GM23338 (cell line): ENCODE results near the gene HLA-DPA1. TPM values are rescaled to one million over a fixed set of nuclear protein-coding genes. Genes with fewer than 3 reads are reported as not detected.

ENCODE experiments used
- ATAC-seq: fragments of 200-7000 bp; cut with Tn5 transposase; 3 replicates; pipeline ENCODE4 v1.9.1; 2020
- DNase-seq: peaks from one replicate; pipeline ENCODE4 v3.0.0-alpha.2; 2015; ENCODE audit warnings: low spot score
- H2AFZ ChIP-seq: fragments of 200-600 bp; sonication (generic); 2 replicates; pipeline ENCODE4 v1.8.0; 2016; ENCODE audit warnings: antibody characterized with exemption, mild to moderate bottlenecking, moderate library complexity
- H3F3A ChIP-seq: fragments of 200-600 bp; sonication (generic); replicated peaks from 2 replicates; pipeline ENCODE4 v1.8.0; 2017; ENCODE audit warnings: antibody characterized with exemption, mixed run types, low read depth
- H3K27ac ChIP-seq: fragments of 200-600 bp; sonication (generic); 2 replicates; pipeline ENCODE4 v1.6.1; 2016; ENCODE audit warnings: low read depth
- H3K27me3 ChIP-seq: fragments of 200-600 bp; sonication (generic); 2 replicates; pipeline ENCODE4 v1.8.0; 2016; ENCODE audit warnings: mild to moderate bottlenecking, mixed run types, moderate library complexity; ENCODE audit not compliant: insufficient read depth
- H3K36me3 ChIP-seq: fragments of 200-600 bp; sonication (generic); 2 replicates; pipeline ENCODE4 v1.8.0; 2016; ENCODE audit warnings: mild to moderate bottlenecking; ENCODE audit not compliant: insufficient read depth
- H3K4me1 ChIP-seq: fragments of 200-600 bp; sonication (generic); 2 replicates; pipeline ENCODE4 v1.8.0; 2016; ENCODE audit warnings: mild to moderate bottlenecking, moderate library complexity; ENCODE audit not compliant: insufficient read depth
- H3K4me2 ChIP-seq: fragments of 200-600 bp; sonication (generic); 2 replicates; pipeline ENCODE4 v1.7.1; 2017; ENCODE audit warnings: mixed run types
- H3K4me3 ChIP-seq: fragments of 200-600 bp; sonication (generic); 2 replicates; pipeline ENCODE4 v1.6.1; 2016; ENCODE audit warnings: mixed run types
- H3K79me2 ChIP-seq: fragments of 200-600 bp; sonication (generic); replicated peaks from 2 replicates; pipeline ENCODE4 v1.8.0; 2017; ENCODE audit warnings: mild to moderate bottlenecking; ENCODE audit not compliant: insufficient read depth
- H3K9me2 ChIP-seq: fragments of 200-600 bp; sonication (generic); 2 replicates; pipeline ENCODE4 v1.8.0; 2017; ENCODE audit not compliant: insufficient read depth
- H4K20me1 ChIP-seq: fragments of 200-600 bp; sonication (generic); replicated peaks from 2 replicates; pipeline ENCODE4 v1.8.0; 2017; ENCODE audit warnings: mild to moderate bottlenecking; ENCODE audit not compliant: insufficient read depth
- H3K27ac Mint-ChIP-seq: 2 replicates; pipeline ENCODE4 v1.8.0; 2020; ENCODE audit warnings: inconsistent platforms, mild to moderate bottlenecking, moderate library complexity, mixed read lengths
- H3K27me3 Mint-ChIP-seq: 3 replicates; pipeline ENCODE4 v1.8.0; 2022; ENCODE audit warnings: low read depth, mild to moderate bottlenecking, moderate library complexity, mixed read lengths, inconsistent platforms; ENCODE audit not compliant: insufficient read depth, poor library complexity
- H3K36me3 Mint-ChIP-seq: 3 replicates; pipeline ENCODE4 v1.8.0; 2021; ENCODE audit warnings: low read depth, mild to moderate bottlenecking, inconsistent platforms, moderate library complexity, mixed read lengths
- H3K4me1 Mint-ChIP-seq: 3 replicates; pipeline ENCODE4 v1.8.0; 2020; ENCODE audit warnings: mild to moderate bottlenecking, inconsistent platforms, mixed read lengths
- H3K4me3 Mint-ChIP-seq: 3 replicates; pipeline ENCODE4 v1.8.0; 2021; ENCODE audit warnings: moderate library complexity, mild to moderate bottlenecking, inconsistent platforms, mixed read lengths
- H3K9me3 Mint-ChIP-seq: 3 replicates; pipeline ENCODE4 v1.8.0; 2020; ENCODE audit warnings: moderate library complexity, mild to moderate bottlenecking, inconsistent platforms, mixed read lengths
- CREB1 ChIP-seq: fragments of 250-450 bp; sonication (Bioruptor Pico); IDR thresholded peaks from 2 replicates; pipeline ENCODE4 v1.5.0; 2020; ENCODE audit warnings: low read depth, mild to moderate bottlenecking, moderate library complexity
- CTCF ChIP-seq, 2 experiments: fragments of 200-600 bp in 1 of 2; sonication (generic) in 1 of 2; conservative IDR thresholded peaks; 2 replicates each; pipeline versions ENCODE4 v1.5.1 to v1.6.1; 2016 to 2017; ENCODE audit warnings: antibody characterized with exemption in 2 of 2, low read depth in 2 of 2, mild to moderate bottlenecking in 2 of 2, moderate library complexity in 1 of 2
- ETS1 ChIP-seq: IDR thresholded peaks from 2 replicates; pipeline ENCODE4 v1.6.1; 2016; ENCODE audit warnings: antibody characterized with exemption
- EZH2phosphoT487 ChIP-seq: fragments of 200-600 bp; sonication (generic); IDR thresholded peaks from one replicate; pipeline ENCODE4 v1.8.1; 2018; ENCODE audit warnings: antibody characterized with exemption; ENCODE audit not compliant: unreplicated experiment
- JUNB ChIP-seq: IDR thresholded peaks from one replicate; pipeline ENCODE4 v1.6.1; 2016; ENCODE audit warnings: antibody characterized with exemption; ENCODE audit not compliant: unreplicated experiment
- POLR2AphosphoS5 ChIP-seq: IDR thresholded peaks from 2 replicates; pipeline ENCODE4 v1.6.1; 2016; ENCODE audit warnings: antibody characterized with exemption, low read depth
- ZNF114 ChIP-seq: fragments of 250-450 bp; sonication (Bioruptor Pico); IDR thresholded peaks from 2 replicates; pipeline ENCODE4 v1.5.0; 2020; ENCODE audit warnings: mild to moderate bottlenecking, moderate library complexity
- polyA plus RNA-seq: library from polyadenylated mRNA; unstranded; fragments of >200 nt; fragmentation: Nextera tagmentation; extraction: Ambion mirVana; gene quantifications from 2 replicates; pipeline ENCODE4 v1.2.1, GENCODE V29; 2016
- total RNA-seq: library from RNA; depleted of rRNA; stranded (reverse); fragments of >200 nt; shearing (Covaris generic); gene quantifications from 2 replicates; pipeline ENCODE4 v1.2.3, GENCODE V29; 2014

The HLA-DPA1 gene
- total and polyA plus RNA-seq, 2 experiments from 2014 or later: 4.1 to 6.9 TPM

- Mint-ChIP-seq H3K27ac (no peak overlapping the region), H3K4me3 (no peak overlapping the region; the same call in 2 of the 3 replicates), H3K9me3 (no peaks in the 10 kb centered on the region; the same call in 2 of the 3 replicates), H3K36me3 (peaks cover 4% of the 10 kb centered on the region; the same call in 2 of the 3 replicates), H3K4me1 (peaks cover 34% of the 10 kb centered on the region), H3K27me3 (peaks cover 13% of the 10 kb centered on the region)
- no peak overlapping the region for H3K4me2 ChIP-seq
- H3K4me3 ChIP-seq: no peak overlapping the region
- H3K36me3 ChIP-seq: no peaks in the 10 kb centered on the region
- no peaks in the 10 kb centered on the region for H3K79me2 ChIP-seq
- TF ChIP-seq CREB1 (CRISPR knock-in tag): no peak
- TF ChIP-seq CTCF (conservative IDR thresholded peaks at IDR 0.05; ENCODE audit: low read depth in 2 of 2): no peak
- no peak for TF ChIP-seq ETS1
- H3K9me2 ChIP-seq: peaks cover 8% of the 10 kb centered on the region; the same call in 1 of the 2 replicates
- H3F3A ChIP-seq: 0 out of 2 replicates have a peak, but pooled peaks cover 3% of the 10 kb centered on the region
- H2AFZ ChIP-seq: no peak overlapping the region
- peaks cover 4% of the 10 kb centered on the region; the same call in 1 of the 2 replicates for H3K4me1 ChIP-seq
- H3K27me3 ChIP-seq: peaks cover 5% of the 10 kb centered on the region
- H3K27ac ChIP-seq: no peak overlapping the region
- H4K20me1 ChIP-seq: no peaks in the 10 kb centered on the region
- no peak for ATAC-seq
- DNase-seq: no peak
Measured at GRCh38 chr6:33078442-33078841, 5.0 kb upstream of the HLA-DPA1 start.

- peaks cover 34% of the 10 kb centered on the region for H3K4me1 Mint-ChIP-seq
- Histone ChIP-seq H3K9me2 (peaks cover 8% of the 10 kb centered on the region; the same call in 1 of the 2 replicates), H3F3A (0 out of 2 replicates have a peak, but pooled peaks cover 3% of the 10 kb centered on the region), H3K4me2 (no peak overlapping the region), H3K4me1 (peaks cover 4% of the 10 kb centered on the region; the same call in 1 of the 2 replicates), H3K27me3 (peaks cover 5% of the 10 kb centered on the region), H3K79me2 (no peaks in the 10 kb centered on the region), H3K27ac (no peak overlapping the region), H3K4me3 (no peak overlapping the region), H4K20me1 (no peaks in the 10 kb centered on the region), H3K36me3 (no peaks in the 10 kb centered on the region), H2AFZ (no peak overlapping the region)
- no peak overlapping the region for H3K4me3 Mint-ChIP-seq
- no peak for ATAC-seq
- DNase-seq: no peak
- H3K27ac Mint-ChIP-seq: no peak overlapping the region
- peaks cover 13% of the 10 kb centered on the region for H3K27me3 Mint-ChIP-seq
- TF ChIP-seq EZH2phosphoT487: no peak
- TF ChIP-seq JUNB: no peak
- TF ChIP-seq ZNF114: no peak
- TF ChIP-seq POLR2AphosphoS5: no peak
- H3K36me3 Mint-ChIP-seq: peaks cover 3% of the 10 kb centered on the region; the same call in 2 of the 3 replicates
- no peaks in the 10 kb centered on the region; the same call in 2 of the 3 replicates for H3K9me3 Mint-ChIP-seq
Measured at GRCh38 chr6:33077908-33078307, 4.5 kb upstream of the HLA-DPA1 start.
